GM21360 (cell line): ENCODE results near the gene EMP3.
"Not testable (repeated sequence)": the region's sequence is repeated elsewhere in the genome, so short reads cannot be mapped to it uniquely, and the experiment has no call there.

Experiments
- ATAC-seq: cut with Tn5 transposase; IDR thresholded peaks from one replicate; pipeline ENCODE4 v1.9.1; 2021; ENCODE audit warnings: mild to moderate bottlenecking, moderate library complexity; ENCODE audit not compliant: unreplicated experiment

Gene EMP3, protein sequence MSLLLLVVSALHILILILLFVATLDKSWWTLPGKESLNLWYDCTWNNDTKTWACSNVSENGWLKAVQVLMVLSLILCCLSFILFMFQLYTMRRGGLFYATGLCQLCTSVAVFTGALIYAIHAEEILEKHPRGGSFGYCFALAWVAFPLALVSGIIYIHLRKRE

DNA sequence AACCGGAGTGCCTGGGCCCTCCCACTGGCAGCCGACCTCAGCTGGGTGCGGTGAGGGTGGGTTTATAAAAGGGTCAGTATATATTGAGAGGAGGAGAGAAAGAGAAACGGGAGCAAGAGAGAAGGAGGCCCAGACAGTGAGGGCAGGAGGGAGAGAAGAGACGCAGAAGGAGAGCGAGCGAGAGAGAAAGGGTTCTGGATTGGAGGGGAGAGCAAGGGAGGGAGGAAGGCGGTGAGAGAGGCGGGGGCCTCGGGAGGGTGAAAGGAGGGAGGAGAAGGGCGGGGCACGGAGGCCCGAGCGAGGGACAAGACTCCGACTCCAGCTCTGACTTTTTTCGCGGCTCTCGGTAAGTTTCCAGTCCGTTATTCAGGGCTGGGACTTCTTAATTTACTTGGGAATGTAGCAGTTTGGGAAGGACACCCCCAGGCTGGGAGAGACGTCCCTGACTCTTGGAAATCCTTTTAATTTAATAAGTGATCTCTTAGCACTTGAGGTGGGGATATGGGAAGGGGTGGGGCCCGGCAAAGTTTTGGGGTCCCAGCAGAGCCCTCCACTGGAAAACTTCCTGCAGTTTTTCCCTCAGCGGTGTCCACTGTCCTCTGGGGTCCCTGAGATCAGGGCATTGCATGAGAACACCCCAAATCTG, at the start of gene EMP3:
Gene EMP3 (plus strand): TSS at position 288 of the 646 bp plus-strand sequence. CDS start 1,293 bp downstream, outside the sequence.
- ATAC-seq: no peak

DNA sequence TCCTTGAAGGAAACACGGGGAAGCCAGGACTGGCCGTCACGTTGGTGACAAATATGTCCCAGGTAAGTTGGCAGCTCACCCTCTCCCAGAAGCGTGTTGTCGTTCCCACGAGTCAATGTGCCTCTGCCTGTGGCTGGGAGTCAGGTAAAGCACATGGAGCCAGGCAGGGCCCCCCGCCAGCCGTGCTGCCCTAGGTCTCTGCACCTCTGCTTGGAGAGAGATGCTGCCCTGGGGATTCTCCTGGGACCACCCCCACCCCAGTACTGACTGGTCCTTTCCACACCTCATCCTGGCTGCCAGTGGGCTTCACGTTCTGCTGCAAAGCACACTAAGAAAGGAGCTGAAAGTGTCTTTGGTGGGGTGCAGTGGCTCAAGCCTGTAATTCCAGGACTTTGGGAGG, 45.6 kb upstream of the EMP3 start:
- ATAC-seq: no peak

DNA sequence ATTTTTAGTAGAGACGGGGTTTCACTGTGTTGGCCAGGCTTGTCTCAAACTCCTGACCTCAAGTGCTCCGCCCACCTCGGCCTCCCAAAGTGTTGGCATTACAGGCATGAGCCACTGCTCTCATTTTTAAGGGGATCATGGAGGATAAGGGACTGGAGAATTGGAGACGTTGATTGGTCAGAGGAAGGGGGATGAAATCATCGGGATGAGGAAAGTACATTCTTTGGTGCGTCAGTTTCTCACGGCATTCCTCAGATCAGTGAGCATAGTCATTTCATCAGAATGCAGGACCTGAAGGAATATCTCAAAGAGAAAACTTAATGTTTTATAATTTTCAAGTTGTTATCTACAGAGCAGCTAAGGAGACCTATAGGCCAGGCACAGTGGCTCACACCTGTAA, 41.4 kb upstream of the EMP3 start:
- no peak for ATAC-seq

DNA sequence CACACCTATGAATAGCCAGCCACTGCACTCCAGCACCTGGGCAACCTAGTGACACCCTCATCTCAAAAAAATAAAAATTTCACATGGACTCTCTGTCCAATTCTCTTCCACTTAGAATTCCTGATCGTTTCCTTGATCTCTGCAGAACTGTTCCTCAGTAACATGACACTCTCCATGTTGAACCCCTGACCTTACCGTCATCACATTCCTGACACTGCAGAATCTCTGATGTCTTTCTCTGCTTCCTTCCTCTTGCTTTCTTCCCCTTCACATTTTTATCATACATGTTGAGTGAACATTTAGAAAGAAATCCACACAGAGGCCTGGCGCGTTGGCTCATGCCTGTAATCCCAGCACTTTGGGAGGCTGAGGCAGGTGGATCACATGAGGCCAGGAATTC, 40.5 kb upstream of the EMP3 start:
- no peak for ATAC-seq

DNA sequence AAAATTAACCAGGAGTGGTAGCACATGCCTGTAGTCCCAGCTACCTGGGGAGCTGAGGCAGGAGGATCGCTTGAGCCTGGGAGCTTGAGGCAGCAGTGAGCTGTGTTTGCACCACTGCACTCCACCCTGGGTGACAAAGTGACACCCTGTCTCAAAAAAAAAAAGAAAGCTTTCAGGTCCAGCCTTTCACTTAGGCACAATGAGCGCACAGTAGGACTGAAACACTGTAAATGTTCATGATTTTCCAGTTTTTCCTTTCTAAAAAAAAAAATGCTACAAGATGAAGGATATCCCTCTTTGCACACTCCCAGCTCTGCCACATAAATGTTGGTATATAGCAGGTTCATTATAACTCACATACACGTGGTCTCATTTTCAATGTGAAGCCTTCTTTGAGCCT, 37.6 kb upstream of the EMP3 start:
- ATAC-seq: no peak

DNA sequence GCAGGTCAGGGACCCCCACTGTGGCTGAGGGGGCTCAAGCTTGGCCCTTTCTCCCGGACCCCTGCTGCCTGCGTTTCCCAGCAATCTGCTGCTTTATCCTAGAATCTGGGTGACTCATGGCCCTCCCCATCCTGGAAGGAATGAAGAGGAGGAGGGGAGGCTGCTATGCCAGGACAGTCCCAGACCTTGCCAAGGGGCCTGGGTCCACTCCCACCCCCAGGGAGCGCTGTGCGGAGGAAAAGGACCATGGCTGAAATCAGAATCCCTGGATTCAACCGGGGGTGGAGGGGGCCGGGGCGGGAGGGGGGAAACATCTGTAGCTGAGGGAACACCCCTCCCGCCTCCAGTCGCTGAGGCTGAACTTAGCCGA, 35.0 kb upstream of the EMP3 start:
- no peak for ATAC-seq

DNA sequence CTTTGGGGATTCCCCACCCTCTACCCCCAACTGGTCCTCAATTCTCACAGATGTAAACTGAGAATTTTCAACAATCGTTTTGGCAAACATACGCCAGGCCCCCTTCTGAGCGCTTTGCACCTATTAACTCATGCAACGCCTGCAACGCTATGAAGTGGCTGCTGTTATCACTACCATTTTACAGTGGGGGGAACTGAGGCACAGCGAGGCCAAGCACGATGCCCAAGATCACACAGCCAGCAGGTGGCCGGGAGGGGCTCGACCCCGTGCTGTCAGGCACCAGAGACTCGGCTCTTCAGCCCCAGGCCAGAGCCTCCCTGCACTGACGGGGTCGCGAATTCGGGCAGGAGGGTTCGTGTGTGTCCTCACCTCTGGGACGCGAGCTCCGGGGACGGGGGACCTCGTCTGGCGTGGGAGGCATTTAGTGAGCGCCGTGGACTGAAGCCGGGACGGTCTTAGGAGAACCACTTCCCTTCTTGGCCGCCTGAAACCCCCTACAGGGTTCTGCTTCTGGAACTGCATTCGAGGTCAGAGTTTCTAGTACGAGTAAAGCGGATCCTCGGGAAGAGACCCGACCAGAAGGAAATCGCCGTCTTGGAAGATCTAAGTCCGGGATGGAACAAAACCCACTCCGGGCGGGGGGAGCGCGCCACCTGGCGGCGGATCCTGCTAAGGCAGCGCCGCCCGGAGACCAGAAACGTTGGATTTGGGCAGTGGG, 34.4 kb upstream of the EMP3 start:
- no peak for ATAC-seq

DNA sequence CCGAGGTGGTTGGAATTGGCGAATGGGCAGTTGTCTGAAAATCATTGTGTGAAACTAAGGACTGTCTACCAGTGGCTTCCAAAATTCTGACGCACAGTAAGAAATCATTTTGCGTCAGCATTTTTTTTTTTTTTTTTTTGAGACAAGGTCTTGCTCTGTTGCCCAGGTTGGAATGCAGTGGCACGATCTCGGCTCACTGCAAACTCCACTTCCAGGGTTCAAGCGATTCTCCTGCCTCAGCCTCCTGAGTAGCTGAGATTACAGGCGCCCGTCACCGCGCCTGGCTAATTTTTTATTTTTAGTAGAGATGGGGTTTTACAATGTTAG, 33.9 kb upstream of the EMP3 start:
- ATAC-seq: not testable (repeated sequence)

DNA sequence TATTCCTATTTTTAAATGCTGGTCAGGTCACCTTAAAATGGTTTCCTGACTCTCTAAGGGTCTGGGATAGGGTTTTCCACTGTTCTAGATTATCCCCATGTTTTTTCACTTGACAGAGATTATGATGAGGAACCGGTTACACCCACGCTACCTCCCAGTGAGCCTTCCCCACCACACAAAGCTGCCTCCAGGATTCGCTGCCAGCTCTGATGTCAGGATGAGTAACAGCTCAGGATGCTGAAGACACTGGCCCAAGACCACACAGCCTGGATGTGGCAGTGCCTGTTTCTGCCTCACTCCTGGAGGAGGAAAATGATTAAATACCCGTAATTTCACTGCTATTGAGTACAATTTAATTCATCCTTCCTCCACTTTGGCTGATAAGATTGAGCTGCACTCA, 32.6 kb upstream of the EMP3 start:
- ATAC-seq: no peak

DNA sequence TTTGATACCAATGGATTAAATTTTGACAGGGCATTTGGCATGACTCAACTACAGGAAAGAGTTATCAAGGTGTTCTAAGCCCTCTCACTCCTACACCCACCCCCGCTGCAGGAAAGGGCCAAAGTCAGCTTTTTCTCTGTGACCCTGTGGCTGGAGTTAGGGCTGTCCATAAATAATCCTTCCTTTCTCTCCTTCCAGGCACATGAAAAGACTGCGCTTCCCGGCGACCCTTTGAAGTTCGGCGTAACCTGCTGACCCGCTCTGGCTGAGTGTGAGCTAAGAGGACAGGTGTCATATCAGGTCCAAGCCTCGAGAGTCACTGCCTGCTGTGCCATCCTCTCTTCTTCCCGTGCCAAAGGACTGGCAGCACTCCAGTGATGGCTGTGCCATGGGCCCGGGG, 29.9 kb upstream of the EMP3 start:
- ATAC-seq: no peak

DNA sequence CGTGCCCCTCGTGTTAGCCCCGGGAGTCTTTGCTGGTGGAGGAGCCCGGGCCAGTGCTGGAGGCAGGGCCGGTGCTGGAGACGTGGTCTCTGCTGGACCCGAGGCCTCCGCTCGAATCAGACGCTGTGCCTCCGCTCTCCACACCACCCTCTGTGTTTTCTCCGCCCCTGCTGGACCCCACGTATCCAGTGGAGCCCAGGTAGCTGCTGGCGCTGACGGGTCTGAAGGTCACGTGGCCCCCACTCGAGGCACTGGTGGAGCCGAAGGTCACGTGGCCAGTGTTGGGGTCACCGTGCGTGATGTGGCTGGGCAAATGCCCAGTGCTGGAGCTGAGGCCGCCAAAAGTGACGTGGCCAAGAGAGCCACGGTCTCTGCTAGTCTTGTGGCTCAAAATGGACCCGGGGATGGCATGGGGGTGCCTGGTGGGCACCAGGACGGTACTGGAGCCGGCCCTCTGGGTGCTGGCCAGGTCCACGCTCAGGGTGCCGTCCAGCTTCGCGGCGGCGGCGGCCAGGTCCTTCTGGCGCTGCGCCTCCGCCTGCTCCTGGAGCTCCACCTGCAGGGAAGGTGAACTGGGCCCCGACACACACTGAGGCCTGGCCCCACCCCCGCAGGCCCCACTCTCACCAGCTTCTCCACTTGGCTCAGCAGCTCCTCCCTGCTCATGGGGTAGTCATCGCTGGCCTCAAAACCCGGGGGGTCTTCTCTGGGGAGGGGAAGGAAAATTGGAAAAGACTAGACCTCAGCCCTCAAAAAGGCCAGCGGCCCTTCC, 28.2 kb upstream of the EMP3 start:
- ATAC-seq: no peak

DNA sequence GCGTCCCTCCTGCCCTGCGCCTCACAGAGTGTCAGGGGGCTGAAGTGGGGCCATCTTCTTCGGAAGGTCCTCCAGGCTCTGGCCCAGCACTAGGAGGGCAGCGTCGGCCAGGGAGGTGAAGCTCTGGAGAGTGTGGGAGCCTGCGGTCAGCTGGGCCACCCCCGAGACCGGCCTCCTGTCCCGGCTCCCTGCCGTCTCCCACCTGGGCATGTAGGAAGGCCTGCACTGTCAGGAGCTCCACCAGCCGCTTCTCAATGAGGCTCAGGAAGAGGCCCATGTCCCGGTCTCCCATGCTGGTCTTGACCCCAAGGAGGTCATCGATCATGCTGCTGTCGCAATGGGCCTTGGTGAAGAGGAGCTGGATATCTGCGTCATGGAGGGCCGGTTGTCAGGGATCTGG, 27.4 kb upstream of the EMP3 start:
- no peak for ATAC-seq

DNA sequence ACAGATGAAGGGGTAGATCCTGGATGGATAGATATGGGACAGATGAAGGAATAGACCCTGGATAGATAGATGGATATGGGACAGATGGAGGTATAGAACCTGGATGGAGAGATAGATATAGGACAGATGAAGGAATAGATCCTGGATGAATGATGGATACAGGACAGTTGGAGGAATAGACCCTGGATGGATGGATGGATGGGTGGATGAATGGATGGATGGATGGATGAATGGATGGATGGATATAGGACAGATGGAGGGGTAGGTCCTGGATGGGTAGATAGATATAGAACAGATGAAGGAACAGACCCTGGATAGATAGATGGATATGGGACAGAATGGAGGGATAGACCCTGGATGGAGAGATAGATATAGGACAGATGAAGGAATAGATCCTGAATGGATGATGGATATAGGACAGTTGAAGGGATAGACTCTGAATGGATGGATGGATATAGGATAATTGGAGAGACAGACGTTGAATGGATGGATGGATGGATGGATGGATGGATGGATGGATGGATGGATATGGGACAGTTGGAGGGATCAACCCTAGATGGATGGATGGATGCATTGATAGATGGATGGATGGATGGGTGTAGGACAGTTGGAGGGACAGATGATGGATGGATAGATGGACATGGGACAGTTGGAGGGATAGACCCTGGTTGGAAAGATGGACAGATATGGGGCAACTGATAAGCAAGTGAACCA, 23.3 kb upstream of the EMP3 start:
- no peak for ATAC-seq

DNA sequence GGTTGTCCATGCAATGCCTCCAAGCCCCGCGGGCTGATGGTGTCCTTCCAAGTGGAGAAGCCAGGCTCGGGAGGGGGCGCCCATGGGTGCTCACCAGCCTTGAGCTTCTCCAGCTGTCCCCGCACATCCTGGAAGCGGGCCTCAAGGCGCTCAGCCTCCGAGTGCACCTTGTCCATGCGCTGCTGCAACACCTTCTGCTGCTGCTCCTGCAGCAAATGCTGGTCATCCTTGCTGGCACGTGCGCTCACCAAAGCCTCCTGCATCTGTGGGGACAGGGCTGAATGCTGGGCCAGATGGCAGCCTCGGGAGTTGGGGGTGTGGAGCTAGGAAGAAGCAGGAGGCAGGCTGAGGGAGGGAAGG, 22.8 kb upstream of the EMP3 start:
- ATAC-seq: no peak

DNA sequence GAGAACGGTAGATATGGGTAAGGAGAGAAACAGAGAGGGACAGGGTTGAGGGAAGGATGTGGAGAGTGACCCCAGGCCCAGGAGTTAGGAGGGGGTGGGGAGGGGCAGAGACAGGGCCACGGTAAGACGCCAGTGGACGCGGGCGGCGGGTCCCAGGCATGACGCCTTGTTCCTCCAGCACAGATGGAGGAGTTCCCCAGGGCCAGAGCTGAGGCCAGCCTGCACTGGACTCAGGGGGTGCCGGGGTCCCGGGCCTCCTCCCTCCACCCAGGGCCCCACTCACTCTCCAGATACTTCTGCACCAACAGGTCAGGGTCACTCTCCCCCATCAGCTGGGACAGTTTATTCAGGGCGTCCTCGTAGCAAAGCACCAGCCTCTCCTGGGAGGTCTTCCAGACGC, 22.0 kb upstream of the EMP3 start:
- no peak for ATAC-seq

DNA sequence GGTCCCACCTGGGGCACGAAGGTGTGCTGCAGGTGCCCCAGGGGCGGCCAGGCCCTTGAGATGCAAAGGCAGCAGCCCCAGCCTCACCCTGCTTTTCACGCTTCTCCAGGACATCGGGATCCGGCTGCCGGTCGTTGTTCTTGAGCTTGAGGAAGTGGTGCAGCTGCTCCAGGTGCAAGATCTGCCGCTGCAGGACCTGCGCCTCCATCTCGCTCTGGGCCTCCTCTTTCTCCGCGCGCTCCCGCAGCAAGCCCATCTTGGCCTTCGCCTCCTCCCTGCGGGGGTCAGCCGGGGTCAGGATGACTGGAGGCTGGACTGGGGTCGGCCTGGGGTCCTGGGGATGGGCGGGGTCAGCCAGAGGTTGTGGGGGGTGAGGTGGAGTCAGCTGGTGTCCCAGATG, 21.5 kb upstream of the EMP3 start:
- ATAC-seq: no peak

DNA sequence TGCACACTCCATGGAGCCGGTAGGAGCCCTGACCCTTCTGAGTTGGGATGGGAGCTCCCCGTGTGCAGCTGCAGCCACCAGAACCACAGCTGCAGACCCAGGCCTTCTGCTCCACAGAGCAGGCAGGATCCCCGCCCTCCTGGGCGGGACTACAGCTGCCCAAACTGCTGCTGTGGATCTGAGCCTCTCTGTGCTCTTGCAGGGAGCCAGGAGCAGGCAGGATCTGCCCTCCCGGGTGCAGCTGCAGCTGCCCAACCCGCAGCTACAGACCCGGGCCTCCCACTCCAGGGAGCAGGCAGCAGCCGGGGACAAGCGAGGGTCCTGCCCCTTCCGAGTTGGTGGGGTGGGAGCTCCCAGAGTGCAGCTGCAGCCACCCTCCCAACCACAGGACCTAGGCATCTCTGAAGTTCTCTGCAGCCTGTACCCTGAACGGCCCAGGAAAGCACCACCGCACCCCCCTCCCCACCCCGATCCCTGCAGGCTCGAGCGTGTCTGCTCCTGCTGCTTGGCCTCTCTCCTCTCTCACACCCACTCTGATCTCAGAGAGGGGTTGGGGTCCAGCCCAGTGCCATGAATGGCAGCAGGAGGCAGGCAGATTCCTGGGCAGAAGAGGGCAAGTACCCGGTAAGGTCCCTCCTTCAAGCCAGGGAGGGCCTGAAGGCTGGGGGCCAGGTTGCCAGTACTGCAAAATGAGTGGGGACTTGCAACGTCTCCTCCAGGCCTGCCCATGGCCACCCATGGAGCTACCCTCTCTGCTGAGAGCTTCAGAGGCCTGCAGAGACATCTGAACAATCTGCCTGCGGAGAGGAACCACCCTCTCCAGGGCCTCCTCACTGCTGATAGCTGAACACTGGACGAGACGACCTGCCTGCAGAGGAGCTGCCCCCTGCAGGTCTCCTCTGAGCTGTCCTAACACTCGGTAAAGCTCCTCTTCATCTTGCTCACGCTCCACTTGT, 16.4 kb upstream of the EMP3 start:
- no peak for ATAC-seq

DNA sequence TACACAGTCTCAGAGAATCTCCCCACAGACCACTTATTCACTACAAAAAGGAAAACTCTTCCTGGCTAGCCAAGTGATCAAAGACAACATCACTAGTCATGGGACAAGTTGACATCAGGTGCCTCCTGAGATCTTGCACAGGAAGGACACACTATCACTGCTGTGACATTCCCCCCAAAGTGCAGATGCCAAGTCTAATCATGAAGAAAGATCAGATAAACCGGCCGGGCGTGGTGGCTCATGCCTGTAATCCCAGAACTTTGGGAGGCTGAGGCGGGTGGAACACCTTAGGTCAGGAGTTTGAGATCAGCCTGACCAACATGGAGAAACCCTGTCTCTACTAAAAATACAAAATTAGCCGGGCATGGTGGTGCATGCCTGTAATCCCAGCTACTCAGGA, 15.6 kb upstream of the EMP3 start:
- ATAC-seq: not testable (repeated sequence)

DNA sequence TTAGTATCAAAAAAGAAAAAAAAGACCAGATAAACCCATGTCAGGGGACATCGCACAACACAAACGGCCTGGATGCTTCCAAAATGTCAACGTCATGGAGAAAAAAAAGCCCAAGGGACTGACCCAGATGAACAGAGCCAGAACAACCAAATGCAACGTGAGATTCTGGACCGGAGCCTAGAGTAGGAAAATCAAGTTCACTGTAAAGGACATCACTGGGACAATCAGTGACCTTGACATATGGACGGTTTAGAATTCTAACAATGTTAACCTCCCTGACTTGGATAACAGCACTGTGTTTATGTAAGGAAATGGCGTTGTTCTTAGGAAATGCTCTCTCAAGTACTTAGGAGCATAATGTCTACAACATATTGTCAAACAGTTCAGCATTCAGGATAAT, 15.1 kb upstream of the EMP3 start:
- no peak for ATAC-seq

DNA sequence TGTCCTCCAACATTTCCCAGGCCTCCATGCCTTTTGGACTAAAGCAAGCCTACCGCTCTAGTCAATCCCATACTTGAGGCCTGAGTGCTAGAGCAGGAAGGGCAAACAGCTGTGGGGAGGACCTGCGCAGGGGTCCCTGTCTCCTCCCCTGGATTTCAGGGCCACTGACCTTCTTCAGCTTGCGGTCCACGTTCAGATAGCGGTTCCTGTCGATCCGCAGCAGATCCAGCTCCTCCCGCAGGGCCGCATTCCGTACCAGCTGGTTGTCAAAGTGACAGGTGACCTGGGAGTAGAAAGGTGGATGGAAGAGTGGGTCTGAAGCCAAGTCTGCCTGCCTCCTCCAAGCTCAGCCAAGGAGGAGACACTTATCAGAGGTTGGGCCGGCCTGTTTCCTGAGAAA, 14.0 kb upstream of the EMP3 start:
- no peak for ATAC-seq
